ENCODE measurements around the gene HRK. TPM values are rescaled to one million over a fixed set of nuclear protein-coding genes. Genes with fewer than 3 reads are reported as not detected.
A peak's percentile ranks its signal among the peaks of the same experiment; 100 is the strongest.

HRK gene
- total and polyA plus RNA-seq, 2 of the 4 experiments (the other 2 are of a cell fraction): not detected

GRCh38 chr12:116926283-116927243, 45.3 kb upstream of the HRK start:
- H3K18ac ChIP-seq (ENCODE audit: low read depth, low read length): no peak overlapping the region
- POLR2A ChIA-PET (ENCODE audit: unreplicated experiment): no interaction called here
- H4K20me1 ChIP-seq (ENCODE audit: insufficient read depth, low read length): peaks cover 39% of the 10 kb centered on the region
- no peaks in the 10 kb centered on the region for H3K27me3 ChIP-seq (ENCODE audit: control insufficient read depth, insufficient read depth, low read length)
- H2BK20ac ChIP-seq (ENCODE audit: low read depth, low read length): no peak overlapping the region
- peaks cover 10% of the 10 kb centered on the region for H3K36me3 ChIP-seq (ENCODE audit: control insufficient read depth, insufficient read depth, low read length)
- dilution Hi-C loops (cut with HindIII; ENCODE audit: low sequenced_read_pairs, unreplicated experiment) (no loop called here), intact Hi-C loops (cut with micrococcal nuclease) (no loop called here), in situ Hi-C loops (cut with MboI; ENCODE audit: low sequenced_read_pairs) (no loop called here)
- no peak overlapping the region for H2AK5ac ChIP-seq (ENCODE audit: low read depth, low read length)
- H3K4me2 ChIP-seq (ENCODE audit: low read depth, low read length): no peak overlapping the region
- no peak overlapping the region for H2BK5ac ChIP-seq (ENCODE audit: low read depth, low read length, poor library complexity, severe bottlenecking)
- no peak overlapping the region for H3K9ac ChIP-seq (ENCODE audit: low read depth, low read length)
- no peak overlapping the region for H4K91ac ChIP-seq (ENCODE audit: insufficient read depth, low read depth, low read length)
- H3K9me3 ChIP-seq (ENCODE audit: control insufficient read depth, insufficient read depth, low read length): no peaks in the 10 kb centered on the region
- H3K14ac ChIP-seq (replicated peaks; ENCODE audit: low read depth, low read length): no peak overlapping the region
- no peak overlapping the region for H2AFZ ChIP-seq (replicated peaks; ENCODE audit: low read length, poor library complexity)
- WGBS, 2 experiments (ENCODE audit: extremely low coverage in 2 of 2, insufficient read length in 1 of 2): 100% methylated on average over 2 of the region's 8 CpGs; no CpG with 5 or more reads in 1 of the 2 experiments
- BruUV-seq (replicated peaks): no TSS peak
- no peak overlapping the region for H4K8ac ChIP-seq (ENCODE audit: low read depth in 2 of 2, low read length in 2 of 2)
- no peak overlapping the region for H3K4ac ChIP-seq (ENCODE audit: low read depth, low read length)
- H3K9me1 ChIP-seq (ENCODE audit: insufficient read depth, low read length): peaks cover 27% of the 10 kb centered on the region; the same call in 1 of the 2 replicates
- H2AK9ac ChIP-seq (replicated peaks; ENCODE audit: low read depth, low read length, poor library complexity): no peak overlapping the region
- H3K4me3 ChIP-seq (ENCODE audit: insufficient read depth, low read depth, low read length): no peak overlapping the region
- H3K79me1 ChIP-seq (ENCODE audit: low read depth in 1 of 2, low read length in 2 of 2): peaks cover 24 to 67% of the 10 kb centered on the region in 2 experiments
- no peak overlapping the region for H3K56ac ChIP-seq (ENCODE audit: extremely low read depth, insufficient read depth, low read length)
- ATAC-seq (ENCODE audit: low read depth) (no peak), DNase-seq (no peak)
- H2BK120ac ChIP-seq (ENCODE audit: low read depth, low read length): no peak overlapping the region
- H3K23ac ChIP-seq (ENCODE audit: low read depth, low read length): 0 out of 2 replicates have a peak overlapping the region, but pooled peaks have one; percentile 25
- H3K4me1 ChIP-seq (ENCODE audit: control insufficient read depth, insufficient read depth, low read length): peaks cover 9% of the 10 kb centered on the region
- no peak overlapping the region for H3K27ac ChIP-seq (ENCODE audit: insufficient read depth, low read length)
- H4K5ac ChIP-seq (ENCODE audit: low read depth, low read length): no peak overlapping the region
- no peak overlapping the region for H2BK15ac ChIP-seq (ENCODE audit: low read depth, low read length)
- CTCF ChIA-PET: no interaction called here
- TF ChIP-seq CTCF (conservative IDR thresholded peaks at IDR 0.05; ENCODE audit: low read depth, low read length) (no peak), POLR2A (IDR thresholded peaks at IDR 0.05; ENCODE audit: low read depth, low read length) (no peak), MAZ (IDR thresholded peaks at IDR 0.05; ENCODE audit: borderline replicate concordance, low read depth, low read length) (no peak), ELK1 (IDR thresholded peaks at IDR 0.05; ENCODE audit: borderline replicate concordance, low read depth, low read length) (no peak), CHD1 (IDR thresholded peaks at IDR 0.05; ENCODE audit: low read depth, low read length) (no peak), RAD21 (IDR thresholded peaks at IDR 0.05; ENCODE audit: low read length) (no peak), BHLHE40 (IDR thresholded peaks at IDR 0.05; ENCODE audit: low read depth, low read length) (no peak), MXI1 (IDR thresholded peaks at IDR 0.05; ENCODE audit: borderline replicate concordance, low read depth, low read length) (no peak), NFE2L2 (IDR thresholded peaks at IDR 0.05; ENCODE audit: low read depth, low read length) (no peak), FOS (IDR thresholded peaks at IDR 0.05; ENCODE audit: low read depth, low read length) (no peak), CEBPB (IDR thresholded peaks at IDR 0.05; ENCODE audit: low read depth, low read length) (no peak), RCOR1 (IDR thresholded peaks at IDR 0.05; ENCODE audit: insufficient replicate concordance, low read length) (no peak), USF2 (IDR thresholded peaks at IDR 0.05; ENCODE audit: low read depth, low read length) (no peak), RFX5 (IDR thresholded peaks at IDR 0.05; ENCODE audit: low read depth, low read length) (no peak)

All from IMR-90 (cell line).